HG03565 (cell line): Measurements from ENCODE around the gene CLSTN1.
A peak's percentile ranks its signal among the peaks of the same experiment; 100 is the strongest.
"Not testable (repeated sequence)": the region's sequence is repeated elsewhere in the genome, so short reads cannot be mapped to it uniquely, and the experiment has no call there.

ENCODE experiments used
- ATAC-seq: cut with Tn5 transposase; IDR thresholded peaks from one replicate; pipeline ENCODE4 v1.9.1; 2021; ENCODE audit warnings: mild to moderate bottlenecking, moderate library complexity; ENCODE audit not compliant: unreplicated experiment

CLSTN1 gene

DNA sequence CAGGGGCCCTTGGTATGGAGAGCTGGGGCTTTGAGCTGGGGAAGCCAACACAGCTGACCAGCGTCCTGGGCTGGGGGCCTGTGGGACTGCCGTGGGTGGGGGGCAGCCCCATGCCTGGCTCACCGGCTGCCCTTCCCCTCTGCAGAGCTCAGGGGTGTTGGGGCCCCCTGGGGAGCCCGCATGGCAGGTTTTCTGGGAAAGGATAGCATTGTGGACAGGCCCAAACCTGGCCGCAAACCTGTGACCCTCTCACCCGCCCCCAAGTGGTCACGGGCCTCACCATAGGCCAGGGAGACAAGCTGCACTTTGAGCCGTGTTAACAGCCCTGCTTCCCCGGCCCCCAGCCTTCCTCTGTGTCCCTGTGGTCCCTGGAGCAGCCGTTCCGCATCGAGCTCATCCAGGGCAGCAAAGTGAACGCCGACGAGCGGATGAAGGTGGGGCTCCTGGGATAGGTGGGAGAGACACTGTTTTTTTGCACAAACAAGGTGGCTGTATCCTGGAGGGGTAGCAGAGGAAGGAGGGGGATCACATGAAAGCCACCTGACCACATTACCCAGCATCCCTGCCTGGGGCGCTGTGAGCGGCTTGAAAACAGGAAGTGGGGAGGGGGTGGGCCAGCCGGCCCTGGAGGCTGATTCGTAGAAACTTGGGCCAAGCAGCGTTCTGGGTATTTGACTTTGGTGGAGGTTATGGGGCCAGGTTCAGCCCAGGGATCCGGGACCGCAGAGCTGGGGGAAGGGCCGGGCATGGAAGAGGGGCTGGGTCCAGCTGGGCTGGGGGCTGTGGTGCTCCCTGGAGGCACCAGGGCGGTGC is 106.4 kb downstream of the CLSTN1 start:
- no peak for ATAC-seq

DNA sequence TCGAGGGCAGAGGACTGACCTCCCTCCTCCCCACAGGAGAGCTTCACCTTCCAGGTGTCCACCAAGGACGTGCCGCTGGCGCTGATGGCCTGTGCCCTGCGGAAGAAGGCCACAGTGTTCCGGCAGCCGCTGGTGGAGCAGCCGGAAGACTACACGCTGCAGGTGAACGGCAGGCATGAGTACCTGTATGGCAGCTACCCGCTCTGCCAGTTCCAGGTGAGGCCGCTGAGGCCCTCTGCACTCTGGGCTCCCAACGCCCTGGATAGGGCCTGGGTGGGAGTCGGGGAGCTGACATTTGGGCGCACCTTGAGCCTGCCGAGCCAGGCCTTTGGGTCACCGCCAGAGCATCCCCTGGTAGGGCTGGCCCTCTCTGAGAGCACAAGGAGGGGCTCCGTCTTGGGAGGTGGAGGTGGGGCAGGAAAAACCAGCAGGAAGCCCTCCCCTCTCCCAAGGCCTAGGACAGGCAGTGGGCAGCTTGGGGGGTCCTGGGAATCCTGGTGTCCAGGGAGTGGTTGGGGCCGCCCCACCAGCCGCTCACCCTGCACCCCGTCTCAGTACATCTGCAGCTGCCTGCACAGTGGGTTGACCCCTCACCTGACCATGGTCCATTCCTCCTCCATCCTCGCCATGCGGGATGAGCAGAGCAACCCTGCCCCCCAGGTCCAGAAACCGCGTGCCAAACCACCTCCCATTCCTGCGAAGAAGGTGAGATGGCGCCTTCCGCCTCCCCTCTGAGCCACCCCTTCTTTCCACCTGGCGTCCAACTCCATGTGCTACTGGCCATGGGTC is 107.2 kb downstream of the CLSTN1 start:
- no peak for ATAC-seq

DNA sequence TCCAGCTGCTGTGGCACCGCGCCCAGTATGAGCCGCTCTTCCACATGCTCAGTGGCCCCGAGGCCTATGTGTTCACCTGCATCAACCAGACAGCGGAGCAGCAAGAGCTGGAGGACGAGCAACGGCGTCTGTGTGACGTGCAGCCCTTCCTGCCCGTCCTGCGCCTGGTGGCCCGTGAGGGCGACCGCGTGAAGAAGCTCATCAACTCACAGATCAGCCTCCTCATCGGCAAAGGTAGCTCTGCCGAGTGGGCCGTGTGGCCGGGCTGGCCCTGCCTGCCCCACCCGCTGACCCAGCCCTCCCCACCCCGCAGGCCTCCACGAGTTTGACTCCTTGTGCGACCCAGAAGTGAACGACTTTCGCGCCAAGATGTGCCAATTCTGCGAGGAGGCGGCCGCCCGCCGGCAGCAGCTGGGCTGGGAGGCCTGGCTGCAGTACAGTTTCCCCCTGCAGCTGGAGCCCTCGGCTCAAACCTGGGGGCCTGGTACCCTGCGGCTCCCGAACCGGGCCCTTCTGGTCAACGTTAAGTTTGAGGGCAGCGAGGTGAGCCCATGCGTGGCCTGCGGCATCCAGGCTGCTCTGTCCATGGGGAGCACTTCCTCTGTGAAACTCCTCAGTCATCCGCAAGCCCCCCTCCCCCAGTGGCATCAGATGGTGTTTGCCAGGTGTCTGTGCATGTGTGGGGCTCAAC is 108.1 kb downstream of the CLSTN1 start:
- no peak for ATAC-seq

DNA sequence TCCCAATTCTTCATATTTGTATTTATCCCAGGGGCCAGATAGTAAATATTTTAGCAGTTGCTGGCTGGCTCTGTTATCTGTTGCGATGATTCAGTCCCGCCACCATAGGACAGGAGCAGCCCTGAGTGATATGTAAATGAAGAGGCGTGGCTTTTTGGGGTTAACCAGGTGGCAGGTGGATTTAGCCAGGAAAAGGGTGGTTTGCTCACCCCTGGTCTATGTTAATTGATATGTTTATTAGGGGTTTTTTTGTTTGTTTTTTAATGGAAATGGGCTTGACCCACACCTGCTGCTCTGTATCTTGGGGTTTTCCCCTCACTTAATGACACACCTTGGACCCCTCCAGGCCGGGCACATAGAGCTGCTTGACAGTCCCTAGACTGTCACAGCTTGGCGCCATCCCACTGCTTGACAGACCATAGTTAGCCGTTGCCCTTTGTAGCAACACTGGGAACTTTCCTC is 109.5 kb downstream of the CLSTN1 start:
- no peak for ATAC-seq

DNA sequence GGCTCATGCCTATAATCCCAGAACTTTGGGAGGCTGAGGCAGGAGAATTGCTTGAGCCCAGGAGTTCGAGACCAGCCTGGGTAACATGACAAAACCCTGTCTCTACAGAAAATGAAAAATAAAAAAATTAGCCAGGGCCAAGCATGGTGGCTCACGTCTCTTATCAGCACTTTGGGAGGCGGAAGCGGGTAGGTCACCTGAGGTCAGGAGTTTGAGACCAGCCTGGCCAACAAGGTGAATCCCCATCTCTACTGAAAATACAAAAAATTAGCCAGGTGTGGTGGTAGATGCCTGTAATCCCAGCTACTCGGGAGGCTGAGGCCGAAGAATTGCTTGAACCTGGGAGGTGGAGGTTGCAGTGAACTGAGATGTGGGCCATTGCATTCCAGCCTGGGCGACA is 111.0 kb downstream of the CLSTN1 start:
- not testable (repeated sequence) for ATAC-seq

DNA sequence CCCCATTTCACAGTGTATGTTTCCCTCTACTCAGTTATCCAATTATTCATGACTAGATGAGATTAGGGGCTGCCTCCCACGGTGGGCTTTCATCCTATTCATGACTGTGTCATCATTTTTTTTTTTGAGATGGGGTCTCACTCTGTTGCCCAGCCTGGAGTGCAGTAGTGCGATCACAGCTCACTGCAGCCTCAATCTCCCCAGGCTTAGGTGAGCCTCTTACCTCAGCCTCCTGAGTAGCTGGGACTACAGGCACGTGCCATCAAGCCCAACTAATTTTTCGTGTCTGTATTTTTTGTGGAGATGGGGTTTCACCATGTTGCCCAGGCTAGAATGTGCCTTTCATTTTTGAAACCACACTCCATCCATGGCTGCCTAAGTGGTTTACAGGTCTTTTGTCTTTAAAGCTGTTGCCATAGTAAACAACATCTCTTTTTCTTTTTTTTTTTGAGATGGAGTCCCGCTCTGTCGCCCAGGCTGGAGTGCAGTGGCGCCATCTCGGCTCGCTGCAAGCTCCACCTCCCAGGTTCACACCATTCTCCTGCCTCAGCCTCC is 112.2 kb downstream of the CLSTN1 start:
- ATAC-seq = no peak

DNA sequence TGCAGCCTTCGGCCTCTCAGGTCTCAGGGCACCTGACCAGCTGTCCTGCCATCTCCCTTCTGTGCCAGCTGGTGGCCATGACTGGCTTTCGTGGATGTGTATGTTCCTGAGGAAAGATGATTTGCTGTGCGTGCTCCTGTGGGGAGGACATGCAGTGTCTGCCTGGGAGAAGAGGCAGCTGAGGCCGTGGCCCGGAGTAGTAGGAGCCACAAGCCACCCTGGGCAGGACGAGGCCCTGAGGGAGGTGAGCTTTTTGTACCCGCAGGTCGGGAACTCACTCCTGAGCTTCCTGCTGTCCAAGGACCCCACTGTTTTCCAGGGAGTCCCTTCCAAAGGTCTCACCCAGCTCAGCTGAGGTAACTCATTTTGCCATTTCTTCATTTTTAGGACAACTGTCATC is 113.7 kb downstream of the CLSTN1 start:
- no peak for ATAC-seq

DNA sequence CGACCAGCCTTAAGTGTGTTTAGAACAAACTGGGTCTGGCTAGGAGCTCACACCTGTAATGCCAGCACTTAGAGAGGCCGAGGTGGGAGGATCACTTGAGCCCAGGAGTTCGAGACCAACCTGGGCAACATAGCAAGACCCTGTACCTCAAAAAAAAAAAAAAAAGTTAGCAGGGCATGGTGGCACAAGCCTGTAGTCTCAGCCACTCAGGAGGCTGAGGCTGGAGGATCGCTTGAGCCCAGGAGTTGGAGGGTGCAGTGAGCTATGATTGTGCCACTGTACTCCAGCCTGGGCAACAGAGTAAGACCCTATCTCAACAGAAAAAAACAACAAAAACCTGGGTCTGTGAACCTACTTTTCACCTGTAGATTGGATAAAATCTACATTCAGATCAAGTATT is 117.6 kb downstream of the CLSTN1 start:
- no peak for ATAC-seq

DNA sequence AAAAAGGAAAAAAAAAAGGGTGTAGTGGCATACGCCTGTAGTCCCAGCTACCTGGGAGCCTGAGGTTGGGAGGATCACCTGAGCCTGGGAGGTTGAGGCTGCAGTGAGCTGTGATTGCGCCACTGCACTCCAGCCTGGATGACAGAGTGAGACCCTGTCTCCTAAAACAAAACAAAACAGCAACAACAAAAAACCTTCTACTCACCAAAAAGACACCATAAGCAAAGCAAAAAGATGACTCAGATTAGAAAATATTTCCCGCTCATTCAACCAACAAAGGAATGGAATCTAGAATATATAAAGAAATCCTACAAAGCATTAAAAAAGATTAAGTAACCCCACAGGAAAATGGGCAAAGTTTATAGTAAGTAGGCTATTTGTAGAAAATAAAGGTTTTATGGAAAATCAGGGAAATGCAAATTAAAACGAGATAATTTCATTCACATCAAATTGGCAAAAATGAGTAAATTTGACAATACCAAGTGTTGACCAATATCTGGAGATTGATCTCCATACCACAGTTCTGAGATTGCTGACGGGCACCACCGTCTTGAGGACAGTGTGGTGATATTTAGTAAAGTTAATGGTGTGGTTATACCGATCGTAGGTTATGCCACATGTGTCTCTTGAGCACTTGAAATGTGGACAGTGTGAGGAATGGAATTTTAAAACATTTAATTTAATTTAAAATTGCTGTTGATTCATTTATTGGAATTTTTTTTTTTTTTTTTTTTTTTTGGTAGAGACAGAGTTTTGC is 118.2 kb downstream of the CLSTN1 start:
- ATAC-seq = no peak

DNA sequence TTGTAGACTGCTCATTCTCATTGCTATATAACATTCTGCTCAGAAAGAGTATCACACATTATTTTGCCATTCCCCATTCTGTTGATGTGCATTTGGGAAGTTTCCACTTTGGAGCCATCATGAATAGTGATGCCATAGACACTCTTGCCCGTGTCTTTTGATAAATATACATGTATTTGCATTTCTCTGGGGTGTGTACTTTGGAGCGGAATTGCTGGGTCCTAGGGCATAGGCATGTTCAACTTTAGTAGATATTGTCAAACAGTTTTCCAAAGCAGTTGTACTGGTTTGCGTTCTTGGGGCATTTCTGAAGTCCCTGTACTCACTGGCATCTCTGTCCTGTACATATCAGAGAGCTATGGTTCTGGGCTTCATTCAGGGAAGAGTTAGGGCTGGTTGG is 120.1 kb downstream of the CLSTN1 start:
- no peak for ATAC-seq

DNA sequence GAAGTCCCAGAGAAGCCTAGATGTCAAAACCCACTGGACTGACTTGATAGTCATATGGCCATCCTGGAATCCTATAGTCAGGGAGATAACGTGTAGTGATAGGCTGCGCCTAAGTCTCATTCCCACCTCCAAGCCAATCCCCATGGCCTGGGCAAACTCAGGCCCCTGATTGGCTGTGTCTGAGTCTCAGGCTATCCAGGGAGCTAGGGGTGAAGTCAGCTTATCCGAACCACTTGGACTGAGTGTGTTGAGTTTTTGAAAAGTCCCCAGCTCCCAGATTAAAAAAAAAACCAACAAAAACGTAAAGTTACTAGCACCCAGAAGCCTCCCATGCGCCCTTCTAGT is 120.6 kb downstream of the CLSTN1 start:
- ATAC-seq = no peak

DNA sequence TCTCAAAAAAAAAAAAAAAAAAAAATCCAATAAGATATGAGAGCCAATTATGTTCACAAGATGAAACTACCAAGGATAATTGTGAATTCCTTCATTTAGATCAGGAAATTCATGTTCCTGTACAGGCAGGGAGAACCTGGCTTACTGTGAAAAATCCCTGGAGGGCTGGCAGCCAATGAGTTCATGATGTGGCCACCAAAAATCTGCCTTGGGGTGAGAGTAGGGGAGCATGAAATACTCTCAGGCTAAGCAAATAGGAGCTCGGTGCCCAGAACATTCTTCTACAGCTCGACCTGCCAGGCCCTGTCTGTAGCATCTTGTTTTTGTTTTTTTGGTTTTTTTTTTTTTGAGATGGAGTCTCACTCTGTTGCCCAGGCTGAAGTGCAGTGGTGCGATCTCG is 122.1 kb downstream of the CLSTN1 start:
- ATAC-seq = no peak

DNA sequence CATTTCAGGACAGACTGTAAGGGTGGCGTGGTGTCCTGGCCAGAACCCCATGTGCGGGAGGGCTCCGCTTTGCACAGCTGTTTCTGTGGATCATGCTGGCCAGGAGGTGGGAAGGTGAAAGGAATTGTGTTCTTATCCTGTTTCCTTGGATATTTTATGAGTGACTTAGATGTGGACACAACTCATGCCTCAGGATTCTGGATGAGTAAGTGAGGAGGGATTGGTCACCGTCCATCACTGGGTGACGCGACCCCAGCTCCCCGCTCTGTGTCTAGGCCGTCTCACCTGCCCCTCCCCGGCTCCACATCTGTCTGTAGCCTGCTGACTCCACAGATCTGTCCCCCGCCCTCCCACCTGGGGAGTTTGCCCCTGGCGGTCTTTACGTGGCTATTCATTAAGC is 123.4 kb downstream of the CLSTN1 start:
- ATAC-seq = no peak

DNA sequence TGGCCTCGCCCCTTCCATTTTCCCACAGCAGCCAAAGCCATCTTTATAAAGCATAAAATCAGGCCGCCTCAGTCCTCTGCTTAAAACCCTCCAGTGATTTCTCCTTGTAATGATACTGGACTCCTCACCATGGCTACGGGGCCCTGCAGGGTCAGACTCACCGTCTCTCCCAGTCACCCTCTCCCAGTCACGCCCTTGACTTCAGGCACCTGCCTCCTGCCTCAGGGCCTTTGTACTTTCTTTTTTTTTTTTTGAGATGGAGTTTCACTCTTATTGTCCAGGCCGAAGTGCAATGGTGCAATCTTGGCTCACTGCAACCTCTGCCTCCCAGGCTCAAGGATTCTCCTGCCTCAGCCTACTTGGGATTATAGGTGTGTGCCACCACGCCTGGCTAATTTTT is 124.4 kb downstream of the CLSTN1 start:
- no peak for ATAC-seq

DNA sequence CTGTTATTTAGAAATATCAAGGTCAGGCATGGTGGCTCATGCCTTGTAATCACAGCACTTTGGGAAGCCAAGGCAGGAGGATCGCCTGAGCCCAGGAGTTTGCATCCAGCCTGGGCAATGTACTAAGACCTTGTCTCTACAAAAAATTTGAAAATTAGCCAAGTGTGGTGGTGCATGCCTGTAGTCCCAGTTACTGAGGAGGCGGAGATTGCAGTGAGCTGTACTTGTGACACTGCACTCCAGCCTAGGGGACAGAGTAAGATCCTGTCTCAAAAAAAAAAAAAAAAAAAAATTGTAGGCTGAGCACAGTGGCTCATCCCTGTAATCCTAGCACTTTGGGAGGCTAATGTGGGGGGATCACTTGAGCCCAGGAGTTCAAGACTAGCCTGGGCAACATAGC is 127.0 kb downstream of the CLSTN1 start:
- no peak for ATAC-seq

DNA sequence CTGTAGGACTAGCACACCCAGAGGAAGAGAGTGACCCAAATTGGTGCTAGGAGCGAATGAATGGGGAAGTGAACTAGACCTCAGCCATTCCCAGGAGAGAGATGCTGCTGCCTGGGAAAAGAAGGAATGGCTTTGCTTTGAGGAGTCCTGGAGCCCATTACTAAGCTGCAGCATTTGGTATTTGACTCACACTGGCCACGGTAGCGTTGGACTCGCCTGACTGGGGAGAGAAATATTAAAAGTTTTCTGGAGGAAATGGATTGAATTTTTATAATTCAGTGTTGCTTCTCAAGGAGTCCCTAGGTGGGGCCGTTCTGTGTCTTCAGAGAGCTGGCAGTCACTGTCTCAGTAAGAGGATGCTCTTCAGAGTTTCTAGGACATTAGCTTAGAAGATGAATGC is 132.1 kb downstream of the CLSTN1 start:
- ATAC-seq = no peak

DNA sequence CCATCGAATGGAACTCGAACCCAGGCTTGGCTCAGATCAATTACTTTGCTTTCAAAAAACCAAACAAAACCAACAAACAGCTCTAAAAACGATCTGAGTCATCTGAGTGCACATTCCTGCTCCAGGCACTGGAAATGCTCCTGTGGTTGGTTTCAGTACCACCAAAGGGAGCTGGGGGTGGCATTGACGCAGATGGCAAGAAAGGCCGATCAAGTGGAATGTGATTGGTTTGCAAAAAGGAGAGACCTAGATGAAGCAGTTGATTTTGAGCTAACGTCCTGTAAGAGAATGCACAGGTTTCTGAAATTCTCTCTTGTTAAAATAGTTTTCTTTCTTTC is 132.7 kb downstream of the CLSTN1 start:
- no peak for ATAC-seq

DNA sequence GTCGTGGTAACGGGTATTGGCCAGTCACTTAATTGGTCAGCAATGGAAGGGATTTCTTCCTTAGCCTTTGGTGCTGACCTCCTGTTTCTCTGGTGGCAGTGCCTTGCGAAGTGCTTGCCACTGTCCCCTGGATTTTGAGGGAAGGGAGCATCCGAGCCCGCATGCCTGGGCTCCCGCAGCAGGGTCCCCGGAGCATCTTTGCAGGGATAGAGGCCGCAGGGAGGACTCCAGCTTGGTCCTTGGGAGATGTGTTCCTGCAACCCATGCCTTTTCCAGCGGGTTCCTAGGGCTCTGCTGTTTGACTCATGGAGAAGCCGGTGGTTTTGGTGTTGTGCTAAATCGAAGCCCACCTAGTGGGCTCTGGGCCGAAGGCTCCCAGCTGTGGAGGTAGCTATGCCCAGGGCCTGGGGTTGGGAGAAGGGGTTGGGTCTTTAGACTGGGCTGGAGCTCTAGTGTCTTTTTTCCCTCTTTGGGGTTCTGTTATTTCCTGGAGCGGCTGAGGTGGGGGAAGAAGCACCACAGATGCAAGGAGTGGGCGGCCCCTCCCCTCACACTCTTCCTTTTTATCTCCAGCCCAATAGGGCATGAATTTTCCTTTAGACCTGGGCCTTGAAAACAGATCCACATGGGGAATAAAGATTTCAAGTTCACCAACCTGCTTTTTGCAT is 133.2 kb downstream of the CLSTN1 start:
- no peak for ATAC-seq

DNA sequence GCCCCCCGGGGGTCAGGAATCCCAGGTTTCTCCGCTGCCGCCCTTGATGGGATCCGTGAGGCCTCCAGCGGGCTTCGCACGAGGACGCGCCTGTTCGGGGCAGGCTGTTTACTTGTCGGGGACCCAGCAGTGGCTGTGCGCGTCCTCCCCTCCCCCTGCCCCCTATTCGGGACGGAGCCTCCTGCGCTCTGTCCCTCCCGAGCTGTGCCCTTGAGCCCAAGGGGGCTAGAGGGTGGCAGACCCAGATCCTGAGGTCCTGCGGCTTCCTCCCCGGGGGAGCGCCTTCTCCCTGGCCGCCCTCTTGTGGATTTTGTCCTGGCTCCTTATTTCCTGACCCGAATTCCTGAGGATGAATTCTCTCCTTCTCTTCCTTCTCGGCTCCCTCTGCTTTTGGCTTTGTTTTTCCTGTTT is 133.8 kb downstream of the CLSTN1 start:
- ATAC-seq = no peak

DNA sequence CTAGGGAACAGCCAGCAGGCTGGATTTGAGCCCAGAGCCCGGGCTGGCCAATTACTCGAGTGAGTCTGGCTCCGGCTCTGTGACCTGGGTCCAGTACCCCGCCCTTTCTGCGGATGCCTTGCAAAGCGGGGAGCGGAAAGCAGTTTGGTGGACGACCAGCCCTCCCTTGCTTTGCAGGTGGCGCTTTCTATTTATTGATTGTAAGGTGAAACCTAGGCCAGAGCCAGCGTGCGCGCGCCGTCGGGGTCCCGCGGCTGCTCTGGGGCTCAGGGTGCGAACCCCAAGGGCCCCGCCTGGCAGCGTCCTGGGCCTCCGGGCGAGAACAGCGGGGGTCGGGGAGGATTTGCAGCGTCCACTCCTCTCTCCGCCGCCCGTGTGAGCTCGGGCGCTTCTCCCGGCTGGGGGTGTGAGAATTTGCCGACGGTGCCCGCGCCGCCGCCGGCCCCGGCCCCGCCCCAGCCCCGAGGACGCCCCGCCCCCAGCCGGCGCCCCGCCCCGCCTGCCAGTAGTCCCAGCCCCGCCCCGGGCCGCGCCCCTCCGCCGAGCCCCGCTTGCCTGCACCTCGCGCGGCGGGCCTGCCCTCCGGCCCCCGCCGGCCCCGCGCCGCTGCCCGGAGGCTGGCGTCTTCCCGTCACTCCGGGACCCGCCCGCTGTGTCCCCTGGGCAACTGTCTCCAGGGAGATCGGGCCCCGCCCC is 134.6 kb downstream of the CLSTN1 start:
- peak; percentile 27 for ATAC-seq
